Activated effector memory CD4-positive, alpha-beta T cell treated with anti-CD3 and anti-CD28 coated beads, Interleukin-2, amount 50 U/mL, for 16 hours (primary cell): ENCODE data around the gene PLEKHM1.
"Not testable (repeated sequence)": the region's sequence is repeated elsewhere in the genome, so short reads cannot be mapped to it uniquely, and the experiment has no call there.

Experiments
- DNase-seq: peaks from one replicate; pipeline ENCODE4 v3.0.0-alpha.2; 2020

PLEKHM1 gene

GRCh38 chr17:45490615-45491433 is at the start of gene PLEKHM1:
TSS of gene PLEKHM1 (minus strand) at chr17:45490721. CDS start at chr17:45482484, 8,237 bp downstream.
- DNase-seq, result peak; percentile 94

DNA sequence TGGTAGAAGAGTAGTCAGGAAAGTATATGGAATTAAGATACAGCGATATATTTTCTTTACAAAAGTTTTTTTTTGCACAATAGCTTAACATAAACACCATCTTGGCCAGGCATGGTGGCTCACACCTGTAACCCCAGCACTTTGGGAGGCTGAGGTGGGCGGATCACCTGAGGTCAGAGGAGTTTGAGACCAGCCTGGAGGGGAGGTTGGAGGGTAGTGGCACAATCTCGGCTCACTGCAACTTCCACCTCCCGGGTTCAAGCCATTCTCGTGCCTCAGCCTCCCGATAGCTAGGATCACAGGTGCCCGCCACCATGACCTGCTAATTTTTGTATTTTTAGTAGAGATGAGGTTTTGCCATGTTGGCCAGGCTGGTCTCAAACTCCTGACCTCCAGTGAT is 47.6 kb upstream of the PLEKHM1 start:
- not testable (repeated sequence) for DNase-seq

DNA sequence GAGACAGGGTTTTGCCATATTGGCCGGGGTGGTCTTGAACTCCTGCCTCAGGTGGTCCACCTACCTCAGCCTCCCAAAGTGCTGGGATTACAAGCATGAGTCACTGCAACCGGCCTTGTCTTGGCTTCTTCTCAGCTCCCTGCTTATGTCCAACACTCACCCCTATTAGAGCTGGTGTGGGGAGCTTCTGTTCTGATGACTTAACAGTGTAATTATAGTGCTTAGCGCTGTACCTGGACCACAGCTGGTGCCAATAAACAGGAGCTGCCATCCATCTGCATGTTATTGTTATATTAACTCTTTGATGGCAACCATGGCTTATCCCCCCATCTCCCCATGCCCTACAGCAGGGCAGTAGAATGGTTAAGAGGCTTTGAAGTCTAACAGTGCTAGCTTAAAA is 15.6 kb upstream of the PLEKHM1 start:
- not testable (repeated sequence) for DNase-seq

DNA sequence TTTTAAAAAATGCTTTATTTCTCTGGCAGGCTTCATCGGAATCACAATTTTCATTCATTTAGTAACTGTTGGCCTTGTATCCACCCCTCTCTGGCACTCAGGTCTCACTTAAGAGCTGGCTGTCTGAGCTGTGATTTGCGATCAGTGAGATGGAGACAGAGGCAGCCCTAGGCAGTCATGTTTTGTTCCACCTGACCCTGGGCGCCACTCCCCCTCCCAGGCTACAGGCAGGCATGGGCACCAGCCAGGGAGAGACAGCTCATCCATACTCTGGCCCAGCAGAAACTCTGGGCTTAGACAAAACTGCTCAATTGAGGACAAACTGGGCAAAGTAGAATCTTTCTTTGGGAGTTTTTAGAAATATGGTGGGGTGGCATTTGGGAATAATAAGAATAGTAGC is 14.7 kb upstream of the PLEKHM1 start:
- not testable (repeated sequence) for DNase-seq

DNA sequence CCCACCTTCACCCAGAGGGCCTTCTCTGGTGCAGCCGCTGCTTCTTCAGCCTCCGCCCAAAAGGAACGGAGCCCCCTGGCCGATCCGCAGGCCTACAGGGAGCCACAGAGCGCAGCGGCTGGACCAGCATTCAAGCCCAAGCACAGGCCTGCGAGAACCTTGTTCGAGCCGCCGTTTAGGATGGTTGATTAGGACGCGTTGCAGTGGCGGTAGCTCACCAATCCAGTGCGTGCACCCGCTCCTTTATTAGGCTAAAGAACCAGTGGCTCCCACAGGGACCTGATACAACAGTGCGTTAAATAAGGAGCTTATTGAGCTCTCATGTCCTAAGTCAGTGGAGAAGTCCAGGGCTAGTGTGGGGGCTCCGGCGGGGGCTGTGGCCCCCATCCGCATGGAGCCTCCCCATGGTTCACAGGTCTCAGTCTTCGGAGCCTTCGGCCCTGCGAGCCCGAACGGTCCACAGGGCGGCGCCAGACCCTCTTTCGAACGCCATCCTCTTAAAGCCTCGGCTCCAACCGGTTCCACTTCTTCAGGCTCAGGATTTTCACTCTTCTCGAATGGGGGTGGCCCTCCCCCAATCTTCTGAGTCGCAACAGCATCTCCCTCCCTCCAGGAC is 10.7 kb upstream of the PLEKHM1 start:
- not testable (repeated sequence) for DNase-seq

DNA sequence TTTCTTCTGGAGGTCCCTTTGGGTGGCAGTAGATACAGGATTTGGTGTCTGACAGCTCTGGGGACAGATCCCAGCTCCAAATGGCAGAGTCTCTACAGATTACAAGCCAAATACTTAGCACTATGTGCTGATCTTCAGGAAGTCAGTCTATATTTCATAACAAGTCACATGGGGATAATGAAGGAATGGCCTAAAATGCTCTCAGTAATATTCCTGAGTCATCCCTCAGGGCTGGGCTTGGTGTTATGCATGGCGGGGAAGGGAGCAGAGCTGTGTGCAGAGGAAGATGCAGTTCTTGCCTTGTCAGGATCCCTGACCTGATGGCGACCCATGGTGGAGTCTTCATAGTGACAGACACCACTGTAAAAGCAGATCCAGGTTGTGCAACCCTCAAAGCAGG is 10.0 kb upstream of the PLEKHM1 start:
- not testable (repeated sequence) for DNase-seq

DNA sequence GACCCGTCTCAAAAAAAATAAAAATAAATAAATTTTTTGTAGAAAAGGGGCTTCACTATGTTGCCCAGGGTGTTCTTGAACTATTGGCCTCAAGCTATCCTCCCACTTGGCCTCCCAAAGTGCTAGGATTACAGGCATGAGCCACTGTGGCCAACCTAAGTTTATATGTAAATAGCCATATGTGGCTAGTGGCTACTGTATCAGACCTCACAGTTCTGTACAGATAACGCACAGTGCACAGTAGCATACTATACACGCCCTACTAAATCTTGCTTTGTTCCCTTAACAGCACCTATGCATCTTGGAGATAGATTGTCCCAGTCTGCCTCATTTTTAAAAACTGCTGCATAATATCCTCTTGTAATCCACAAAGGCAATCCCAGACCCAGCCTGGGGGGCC is 8.7 kb upstream of the PLEKHM1 start:
- not testable (repeated sequence) for DNase-seq

- not testable (repeated sequence) for DNase-seq
These were observed 7.9 kb upstream of the PLEKHM1 start for GRCh38 chr17:45498377-45498776.

GRCh38 chr17:45497449-45497848 is 6.9 kb upstream of the PLEKHM1 start:
- DNase-seq, result not testable (repeated sequence)

- DNase-seq, result not testable (repeated sequence)
These were observed 6.0 kb upstream of the PLEKHM1 start for GRCh38 chr17:45496507-45496906.

- not testable (repeated sequence) for DNase-seq
These were observed 4.0 kb upstream of the PLEKHM1 start for GRCh38 chr17:45494556-45494955.

GRCh38 chr17:45492156-45492555 is 1.6 kb upstream of the PLEKHM1 start:
- DNase-seq, result not testable (repeated sequence)

GRCh38 chr17:45490198-45490597 is 323 bp downstream of the PLEKHM1 start:
- DNase-seq, result not testable (repeated sequence)

DNA sequence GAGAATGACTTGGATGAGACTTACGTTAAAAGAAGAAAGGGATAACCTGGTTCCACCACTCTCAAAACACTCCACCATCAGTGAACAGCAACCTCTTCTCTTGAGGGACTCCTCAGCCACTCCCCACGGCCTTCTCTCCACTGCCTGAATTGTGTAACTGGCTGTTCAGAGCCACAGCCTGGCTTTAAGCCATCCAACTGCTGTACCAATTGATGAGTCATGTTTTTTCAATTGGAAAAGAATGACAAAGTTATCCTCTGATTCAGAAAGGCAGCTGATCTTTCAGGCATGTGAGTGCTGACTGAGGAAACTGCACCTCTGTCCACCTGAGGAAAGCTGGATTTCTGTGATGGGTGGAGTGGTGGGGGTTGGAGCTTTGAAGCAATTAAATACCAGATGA is 2.8 kb downstream of the PLEKHM1 start:
- not testable (repeated sequence) for DNase-seq

DNA sequence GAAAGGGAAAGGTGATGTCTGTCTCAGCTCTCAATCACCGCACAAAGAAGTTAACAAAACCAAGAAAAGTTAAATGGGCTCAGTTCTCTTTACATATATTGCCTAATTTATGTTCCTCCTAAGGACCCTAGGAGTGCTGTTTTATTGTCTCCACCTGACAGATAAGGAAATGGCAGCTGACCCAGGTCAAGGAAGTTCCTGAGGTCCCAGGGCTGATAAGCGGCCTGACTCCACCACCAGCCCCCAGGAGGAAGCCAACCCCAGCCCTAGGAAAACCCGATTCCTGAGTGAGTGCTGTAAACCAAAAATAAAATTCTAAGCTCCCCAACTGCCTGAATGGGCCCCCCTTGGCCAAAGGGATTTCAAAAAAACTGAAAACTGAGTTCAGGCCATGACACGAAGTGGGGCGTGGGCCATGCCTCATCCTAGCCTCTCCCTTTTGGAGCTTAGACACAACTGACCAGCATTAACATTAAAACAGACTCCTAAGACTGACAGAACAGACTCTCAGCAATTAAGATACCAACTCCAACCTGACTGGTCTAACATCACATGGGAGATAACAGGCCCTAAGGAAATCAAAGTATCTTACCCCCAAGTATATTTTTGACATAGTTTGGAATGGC is 6.8 kb downstream of the PLEKHM1 start:
- DNase-seq, result not testable (repeated sequence)

DNA sequence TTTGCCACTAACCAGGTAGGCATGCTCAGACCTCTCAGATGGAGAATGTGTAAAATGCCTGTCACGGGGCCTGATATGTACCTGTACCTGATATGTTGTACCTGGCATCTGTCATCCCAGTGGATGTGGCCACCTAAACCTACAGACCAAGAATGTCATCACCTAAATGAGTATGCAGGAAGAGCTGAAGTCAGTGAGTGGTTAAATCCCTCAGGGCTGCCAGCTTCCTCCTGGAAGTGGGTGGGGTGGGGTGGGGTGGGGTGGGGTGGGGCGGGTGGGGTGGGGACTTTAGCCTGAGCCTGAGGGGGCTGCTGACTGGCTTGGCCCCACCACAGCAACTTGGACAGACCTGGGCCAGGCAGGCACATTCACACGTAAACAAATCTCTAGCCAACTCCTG is 7.3 kb downstream of the PLEKHM1 start:
- DNase-seq, result not testable (repeated sequence)

DNA sequence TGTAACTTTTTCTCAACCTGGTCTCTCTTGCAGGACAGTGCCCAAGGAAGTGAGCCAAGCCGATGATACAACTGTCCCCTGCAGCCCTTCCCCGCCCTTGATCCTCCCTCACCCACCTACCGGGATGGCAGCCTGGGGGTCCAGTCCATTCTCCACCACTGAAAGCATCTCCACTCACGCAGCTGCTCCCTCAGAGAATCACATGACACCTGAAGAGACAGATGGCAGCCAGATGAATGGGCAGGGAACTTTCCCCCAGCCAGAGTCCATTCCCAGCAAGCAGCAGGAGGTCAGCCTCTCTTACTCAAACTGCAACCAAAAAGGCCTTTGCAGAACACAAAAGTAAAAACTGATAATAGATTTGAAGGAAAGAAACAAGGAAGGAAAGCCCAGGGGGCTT is 8.2 kb downstream of the PLEKHM1 start:
- DNase-seq, result not testable (repeated sequence)

DNA sequence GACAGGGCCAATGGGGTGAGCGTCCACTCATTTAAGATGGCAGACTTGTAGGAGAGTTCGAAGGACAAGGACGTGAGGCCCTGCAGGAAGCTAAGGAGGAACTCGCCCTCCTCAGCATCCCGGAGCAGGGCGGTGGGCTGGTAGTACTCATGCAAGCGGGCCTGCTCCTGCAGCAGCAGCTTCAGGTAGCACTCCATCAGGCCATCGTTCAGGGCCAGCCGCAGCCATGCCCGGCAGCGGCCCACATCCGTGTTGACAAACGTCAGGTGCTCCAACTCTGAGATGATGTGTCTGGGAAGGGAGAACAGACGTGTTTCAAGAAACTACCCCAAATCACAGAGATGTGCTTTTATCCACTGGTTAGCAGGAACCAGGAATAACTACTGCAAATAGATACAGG is 15.1 kb downstream of the PLEKHM1 start:
- not testable (repeated sequence) for DNase-seq

DNA sequence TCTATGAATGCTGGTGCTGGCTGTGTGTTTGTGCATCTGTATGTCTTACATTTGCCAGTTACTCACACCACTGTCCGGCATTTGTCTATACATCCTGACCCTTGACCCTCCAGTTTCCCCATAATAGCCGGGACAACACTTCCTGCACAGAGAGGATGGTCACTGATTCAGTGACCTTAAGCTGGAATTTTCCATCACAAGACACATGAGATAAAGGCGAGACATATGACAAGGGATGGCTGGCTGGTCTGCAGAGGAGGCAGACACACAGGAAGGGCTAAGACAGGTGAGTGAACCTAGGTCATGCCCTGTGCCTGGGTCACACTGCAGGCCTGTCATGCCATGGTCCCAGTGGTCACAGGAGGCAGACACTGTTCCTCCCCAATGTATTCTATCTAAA is 18.3 kb downstream of the PLEKHM1 start:
- DNase-seq, result not testable (repeated sequence)

- not testable (repeated sequence) for DNase-seq
These were observed 21.3 kb downstream of the PLEKHM1 start for GRCh38 chr17:45469204-45469563.

DNA sequence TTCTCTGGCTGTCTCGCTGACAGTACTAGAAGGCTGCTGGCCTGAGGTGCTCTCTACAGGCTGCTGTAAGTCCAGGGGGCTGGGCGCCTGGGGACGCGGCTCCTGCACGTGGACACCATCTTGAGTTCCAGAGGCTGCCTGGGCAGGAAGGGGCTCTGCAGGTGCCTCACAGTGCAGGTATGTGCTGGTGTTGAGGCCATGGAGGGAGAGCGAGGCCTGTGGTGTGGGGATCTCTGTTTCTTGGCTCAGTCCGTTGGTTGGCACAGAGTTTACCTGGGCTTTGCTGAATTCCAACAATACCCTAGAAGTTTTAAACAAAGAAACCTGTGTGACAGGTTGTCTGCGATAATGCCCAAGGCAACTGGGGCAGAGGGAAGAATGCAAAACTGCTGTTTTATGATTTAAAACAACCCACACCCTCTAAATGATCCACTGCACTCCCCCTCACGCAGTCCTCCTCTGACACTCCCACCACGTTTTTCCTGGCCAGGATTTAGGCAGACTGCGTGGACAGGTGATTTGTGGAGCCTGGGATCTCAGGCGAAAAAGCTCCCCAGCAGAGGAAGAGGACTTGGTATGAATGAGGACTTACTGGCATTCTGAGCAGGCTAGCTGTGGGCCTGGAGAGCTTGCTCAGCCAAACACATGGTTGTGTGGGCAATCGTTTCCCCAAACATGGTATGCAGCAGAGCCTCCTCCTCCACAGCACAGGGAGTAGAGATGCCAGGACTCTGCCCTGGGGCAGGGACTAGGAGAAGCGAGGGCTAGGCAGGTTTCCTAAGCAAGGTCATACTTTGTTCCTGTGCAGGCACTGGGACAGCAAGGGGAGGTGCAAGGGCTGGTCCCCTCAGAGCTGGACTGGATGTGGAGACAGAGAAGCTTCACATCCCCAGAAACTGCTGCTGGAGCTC is 22.0 kb downstream of the PLEKHM1 start:
- DNase-seq, result not testable (repeated sequence)

DNA sequence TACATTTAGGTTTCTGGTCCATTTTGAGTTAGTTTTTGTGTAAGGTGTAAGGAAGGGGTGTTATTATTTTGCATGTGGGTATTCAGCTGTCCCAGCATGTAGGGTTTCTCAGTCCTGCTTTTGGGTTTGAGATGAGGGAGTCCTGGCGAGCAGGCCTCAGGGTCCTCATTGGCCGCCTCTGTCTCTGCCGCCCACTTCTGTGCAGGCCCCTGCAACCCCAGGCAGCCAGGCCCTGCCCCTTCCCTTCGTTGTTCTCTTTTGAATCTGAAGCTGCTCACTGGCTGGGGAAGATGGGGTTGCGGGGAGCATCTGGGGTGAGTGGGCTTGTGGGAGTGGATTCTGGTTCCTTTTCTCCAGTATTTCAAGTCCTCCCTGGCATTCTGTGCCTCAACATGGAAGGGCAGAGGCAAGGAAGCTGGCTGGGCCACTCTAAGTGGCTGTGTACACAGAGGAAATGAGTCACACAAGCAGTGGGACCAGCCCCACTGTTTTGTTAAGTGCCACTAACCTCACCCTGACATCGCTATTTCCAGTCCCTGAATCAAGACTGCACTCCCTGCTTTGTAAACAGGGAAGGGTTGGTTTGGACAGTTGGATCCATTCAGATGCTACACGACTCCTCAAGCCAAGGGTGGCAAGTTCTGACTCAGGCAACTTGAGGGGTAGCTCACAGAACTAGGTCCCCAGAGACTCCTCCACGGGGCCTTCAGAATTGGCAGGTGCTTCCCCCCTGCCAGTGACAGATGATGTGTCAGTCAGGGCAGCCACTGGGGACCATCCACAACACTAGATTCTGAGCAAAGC is 28.8 kb downstream of the PLEKHM1 start:
- not testable (repeated sequence) for DNase-seq
